Parathyroid adenoma (tissue), 2 donors: ENCODE data around the gene ZNF487.

Source experiments
- H2AFZ ChIP-seq: fragments of 300-600 bp; sonication (generic); one replicate; pipeline ENCODE4 v1.7.0; 2017; ENCODE audit warnings: antibody characterized with exemption, mild to moderate bottlenecking
- H3K27ac ChIP-seq: fragments of 300-600 bp; sonication (generic); one replicate; pipeline ENCODE4 v1.7.0; 2017
- H3K27me3 ChIP-seq: fragments of 300-600 bp; sonication (generic); one replicate; pipeline ENCODE4 v1.7.0; 2017; ENCODE audit warnings: low read length; ENCODE audit not compliant: control insufficient read depth, insufficient read depth
- H3K36me3 ChIP-seq: fragments of 300-600 bp; sonication (generic); one replicate; pipeline ENCODE4 v1.7.0; 2017; ENCODE audit warnings: low read length; ENCODE audit not compliant: control insufficient read depth, insufficient read depth
- H3K4me1 ChIP-seq: fragments of 300-600 bp; sonication (generic); one replicate; pipeline ENCODE4 v1.7.0; 2017; ENCODE audit warnings: control low read depth
- H3K4me2 ChIP-seq: fragments of 300-600 bp; sonication (generic); one replicate; pipeline ENCODE4 v1.7.0; 2017; ENCODE audit warnings: low read length
- H3K4me3 ChIP-seq: fragments of 300-600 bp; sonication (generic); one replicate; pipeline ENCODE4 v1.7.0; 2017; ENCODE audit warnings: low read depth, low read length
- H3K79me2 ChIP-seq: fragments of 300-600 bp; sonication (generic); one replicate; pipeline ENCODE4 v1.7.0; 2017; ENCODE audit warnings: control low read depth
- H3K9ac ChIP-seq: fragments of 300-600 bp; sonication (generic); one replicate; pipeline ENCODE4 v1.7.0; 2017; ENCODE audit warnings: mild to moderate bottlenecking
- H3K9me3 ChIP-seq: fragments of 300-600 bp; sonication (generic); one replicate; pipeline ENCODE4 v1.7.0; 2017; ENCODE audit warnings: low read length; ENCODE audit not compliant: control insufficient read depth
- TF ChIP-seq, protein P1 (sequence below): fragments of 300-600 bp; sonication (generic); IDR thresholded peaks from one replicate; pipeline ENCODE4 v1.7.0; 2017; ENCODE audit warnings: antibody characterized with exemption, mild to moderate bottlenecking
- donor health status: primary hyperparathyroidism.

ZNF487 gene

DNA sequence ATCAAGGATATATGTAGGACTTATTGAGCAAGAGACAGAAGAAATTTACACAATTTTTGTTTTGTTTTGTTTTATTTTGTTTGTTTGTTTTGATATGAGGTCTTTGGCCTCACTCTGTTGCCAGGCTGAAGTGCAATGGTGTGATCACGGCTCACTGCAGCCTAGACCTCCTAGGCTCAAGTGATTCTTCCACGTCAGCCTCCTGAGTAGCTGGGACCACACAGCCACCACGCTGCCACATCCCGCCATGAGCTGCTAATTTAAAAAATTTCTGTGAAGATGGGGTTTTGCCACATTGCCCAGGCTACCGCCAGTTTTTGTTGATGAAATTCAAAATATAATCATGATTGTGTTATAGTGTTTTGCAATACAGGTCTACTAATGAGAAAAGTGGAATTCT is 54.9 kb downstream of the ZNF487 start:
- Histone ChIP-seq H3K4me1 (no peaks in the 10 kb centered on the region), H3K27ac (no peak overlapping the region), H3K9me3 (no peaks in the 10 kb centered on the region), H3K9ac (no peak overlapping the region), H3K36me3 (no peaks in the 10 kb centered on the region), H3K27me3 (no peaks in the 10 kb centered on the region), H3K4me3 (no peak overlapping the region), H3K79me2 (no peaks in the 10 kb centered on the region), H3K4me2 (no peak overlapping the region), H2AFZ (no peak overlapping the region)
- TF ChIP-seq, protein P1, sequence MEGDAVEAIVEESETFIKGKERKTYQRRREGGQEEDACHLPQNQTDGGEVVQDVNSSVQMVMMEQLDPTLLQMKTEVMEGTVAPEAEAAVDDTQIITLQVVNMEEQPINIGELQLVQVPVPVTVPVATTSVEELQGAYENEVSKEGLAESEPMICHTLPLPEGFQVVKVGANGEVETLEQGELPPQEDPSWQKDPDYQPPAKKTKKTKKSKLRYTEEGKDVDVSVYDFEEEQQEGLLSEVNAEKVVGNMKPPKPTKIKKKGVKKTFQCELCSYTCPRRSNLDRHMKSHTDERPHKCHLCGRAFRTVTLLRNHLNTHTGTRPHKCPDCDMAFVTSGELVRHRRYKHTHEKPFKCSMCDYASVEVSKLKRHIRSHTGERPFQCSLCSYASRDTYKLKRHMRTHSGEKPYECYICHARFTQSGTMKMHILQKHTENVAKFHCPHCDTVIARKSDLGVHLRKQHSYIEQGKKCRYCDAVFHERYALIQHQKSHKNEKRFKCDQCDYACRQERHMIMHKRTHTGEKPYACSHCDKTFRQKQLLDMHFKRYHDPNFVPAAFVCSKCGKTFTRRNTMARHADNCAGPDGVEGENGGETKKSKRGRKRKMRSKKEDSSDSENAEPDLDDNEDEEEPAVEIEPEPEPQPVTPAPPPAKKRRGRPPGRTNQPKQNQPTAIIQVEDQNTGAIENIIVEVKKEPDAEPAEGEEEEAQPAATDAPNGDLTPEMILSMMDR = no peak

DNA sequence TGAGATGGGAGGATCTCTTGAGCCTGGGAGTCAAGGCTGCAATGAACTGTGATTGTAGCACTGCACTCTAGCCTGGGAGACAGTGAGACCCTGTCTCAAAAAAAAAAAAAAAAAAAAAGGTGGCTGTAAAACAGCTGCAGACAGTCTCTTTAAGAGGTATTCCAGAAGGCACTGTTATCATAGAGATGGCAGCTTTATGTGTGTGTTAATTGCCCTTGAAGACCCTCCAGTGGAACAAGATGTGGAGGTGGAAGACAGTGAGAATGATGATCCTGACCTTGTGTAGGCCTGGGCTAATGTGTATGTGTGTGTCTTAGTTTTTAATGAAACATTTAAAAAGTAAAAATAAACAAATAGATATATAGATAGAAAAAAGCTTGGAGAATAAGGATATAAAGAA is 66.0 kb downstream of the ZNF487 start:
- no peak overlapping the region for H3K9ac ChIP-seq
- H3K27ac ChIP-seq = no peak overlapping the region
- no peaks in the 10 kb centered on the region for H3K27me3 ChIP-seq
- H3K36me3 ChIP-seq = no peaks in the 10 kb centered on the region
- H3K4me1 ChIP-seq = no peaks in the 10 kb centered on the region
- no peak overlapping the region for H3K4me2 ChIP-seq
- no peaks in the 10 kb centered on the region for H3K9me3 ChIP-seq
- no peaks in the 10 kb centered on the region for H3K79me2 ChIP-seq
- TF ChIP-seq, protein P1 = no peak
- H3K4me3 ChIP-seq = no peak overlapping the region
- H2AFZ ChIP-seq = no peak overlapping the region

DNA sequence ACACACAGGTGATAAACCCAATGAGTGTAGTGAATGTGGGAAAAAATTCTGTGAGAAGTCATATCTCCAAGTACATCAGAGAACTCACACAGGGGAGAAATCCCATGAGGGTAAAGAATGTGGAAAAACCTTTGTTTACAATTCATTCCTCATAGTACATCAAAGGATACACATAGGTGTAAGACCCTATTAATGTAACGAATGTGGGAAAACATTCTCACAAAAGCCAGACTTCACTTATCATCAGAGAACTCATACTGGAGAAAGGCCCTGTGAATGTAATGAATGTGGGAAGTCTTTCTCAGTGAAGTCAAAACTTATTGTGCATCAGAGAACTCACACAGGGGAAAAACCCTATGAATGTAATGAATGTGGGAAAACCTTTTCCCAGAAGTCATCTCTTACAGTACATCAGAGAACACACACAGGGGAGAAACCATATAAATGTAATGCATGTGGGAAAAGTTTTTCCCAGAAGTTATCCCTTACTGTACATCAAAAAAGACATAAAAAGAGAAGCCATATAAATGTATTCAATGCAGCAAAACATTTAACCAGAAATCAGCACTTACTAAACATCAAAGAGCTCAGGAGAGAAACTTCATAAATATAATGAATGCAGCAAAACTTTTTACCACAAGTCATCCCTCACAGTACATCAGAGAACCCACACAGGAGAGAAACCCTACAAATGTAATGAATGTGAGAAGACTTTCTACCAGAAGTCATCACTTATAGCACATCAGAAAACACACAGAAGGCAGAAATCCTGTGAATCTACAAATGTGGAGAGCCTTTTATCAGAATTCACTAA is 87.7 kb downstream of the ZNF487 start:
- no peaks in the 10 kb centered on the region for H3K9me3 ChIP-seq
- H2AFZ ChIP-seq = no peak overlapping the region
- no peaks in the 10 kb centered on the region for H3K4me1 ChIP-seq
- H3K27ac ChIP-seq = no peak overlapping the region
- H3K9ac ChIP-seq = no peak overlapping the region
- H3K4me3 ChIP-seq = no peak overlapping the region
- no peaks in the 10 kb centered on the region for H3K36me3 ChIP-seq
- TF ChIP-seq, protein P1 = no peak
- H3K27me3 ChIP-seq = no peaks in the 10 kb centered on the region
- no peaks in the 10 kb centered on the region for H3K79me2 ChIP-seq
- no peak overlapping the region for H3K4me2 ChIP-seq
